PC-9 (cell line): ENCODE measurements around the gene ALG14. TPM values are rescaled to one million over a fixed set of nuclear protein-coding genes. Genes with fewer than 3 reads are reported as not detected.

Source experiments
- BruUV-seq: library from RNA; stranded (reverse); fragments of 400-500 nt; replicated peaks from 2 replicates; lab custom pipeline; 2021; lab: Mats Ljungman, UMichigan
- CTCF ChIA-PET: fragments of 300-600 bp; sonication (Branson Sonifier 250); formaldehyde crosslinking; loops from one replicate; lab custom pipeline; 2022; ENCODE audit warnings: antibody characterized with exemption; lab: Charles Lee
- POLR2A ChIA-PET: fragments of 300-600 bp; sonication (Branson Sonifier 250); formaldehyde crosslinking; loops from one replicate; lab custom pipeline; 2022; ENCODE audit warnings: antibody characterized with exemption; ENCODE audit not compliant: unreplicated experiment; lab: Charles Lee
- DNase-seq, 2 experiments: peaks; one replicate each; pipeline versions ENCODE4 v3.0.0 to v3.0.0-alpha.2; 2015 to 2022; ENCODE audit warnings: mixed read lengths in 1 of 2
- H2AFZ ChIP-seq: fragments of 200-600 bp; sonication (generic); 2 replicates; pipeline ENCODE4 v1.8.1; 2017; ENCODE audit warnings: antibody characterized with exemption
- H3F3A ChIP-seq: fragments of 200-600 bp; sonication (generic); 2 replicates; pipeline ENCODE4 v1.8.1; 2017; ENCODE audit warnings: antibody characterized with exemption, mild to moderate bottlenecking, low read depth; ENCODE audit not compliant: insufficient read depth
- H3K27ac ChIP-seq: fragments of 200-600 bp; sonication (generic); 2 replicates; pipeline ENCODE4 v1.6.1; 2016; ENCODE audit warnings: mixed run types
- H3K27me3 ChIP-seq: fragments of 200-600 bp; sonication (generic); 2 replicates; pipeline ENCODE4 v1.6.1; 2016; ENCODE audit warnings: low read depth, mixed run types; ENCODE audit not compliant: insufficient read depth
- H3K36me3 ChIP-seq: fragments of 200-600 bp; sonication (generic); 2 replicates; pipeline ENCODE4 v1.6.1; 2016; ENCODE audit warnings: low read depth, mixed run types
- H3K4me1 ChIP-seq: fragments of 200-600 bp; sonication (generic); replicated peaks from 2 replicates; pipeline ENCODE4 v1.6.1; 2016; ENCODE audit warnings: mixed run types; ENCODE audit not compliant: insufficient read depth
- H3K4me2 ChIP-seq: fragments of 200-600 bp; sonication (generic); 2 replicates; pipeline ENCODE4 v1.6.1; 2017; ENCODE audit warnings: mixed run types
- H3K4me3 ChIP-seq: fragments of 200-600 bp; sonication (generic); 2 replicates; pipeline ENCODE4 v1.6.1; 2016; ENCODE audit warnings: mixed run types
- H3K79me2 ChIP-seq: fragments of 200-600 bp; sonication (generic); 2 replicates; pipeline ENCODE4 v1.6.1; 2017; ENCODE audit warnings: low read depth, mixed run types
- H3K9me2 ChIP-seq: fragments of 200-600 bp; sonication (generic); 2 replicates; pipeline ENCODE4 v1.8.1; 2017; ENCODE audit warnings: mild to moderate bottlenecking; ENCODE audit not compliant: insufficient read depth
- H3K9me3 ChIP-seq: fragments of 200-600 bp; sonication (generic); 2 replicates; pipeline ENCODE4 v1.8.1; 2016; ENCODE audit warnings: low read depth; ENCODE audit not compliant: insufficient read depth
- H4K20me1 ChIP-seq: fragments of 200-600 bp; sonication (generic); 2 replicates; pipeline ENCODE4 v1.8.1; 2017; ENCODE audit not compliant: insufficient read depth
- CTCF ChIP-seq: fragments of 200-600 bp; sonication (generic); conservative IDR thresholded peaks from 2 replicates; pipeline ENCODE4 v1.6.1; 2017; ENCODE audit warnings: mixed run types, antibody characterized with exemption, mild to moderate bottlenecking, moderate library complexity
- EZH2 ChIP-seq: fragments of 200-600 bp; sonication (generic); IDR thresholded peaks from 2 replicates; pipeline ENCODE4 v1.8.0; 2017; ENCODE audit warnings: antibody characterized with exemption, low read depth
- intact Hi-C: fragments of 100-400 bp; cut with micrococcal nuclease; formaldehyde crosslinking; loops from one replicate; pipeline ENCODE4 v1.10.0; 2022; ENCODE audit not compliant: unreplicated experiment
- total RNA-seq: library from RNA; stranded (reverse); gene quantifications from 2 replicates; pipeline ENCODE4 v1.2.3, GENCODE V29; 2021

The ALG14 gene
- total RNA-seq, 1 experiment from 2014 or later = 8.6 TPM

DNA sequence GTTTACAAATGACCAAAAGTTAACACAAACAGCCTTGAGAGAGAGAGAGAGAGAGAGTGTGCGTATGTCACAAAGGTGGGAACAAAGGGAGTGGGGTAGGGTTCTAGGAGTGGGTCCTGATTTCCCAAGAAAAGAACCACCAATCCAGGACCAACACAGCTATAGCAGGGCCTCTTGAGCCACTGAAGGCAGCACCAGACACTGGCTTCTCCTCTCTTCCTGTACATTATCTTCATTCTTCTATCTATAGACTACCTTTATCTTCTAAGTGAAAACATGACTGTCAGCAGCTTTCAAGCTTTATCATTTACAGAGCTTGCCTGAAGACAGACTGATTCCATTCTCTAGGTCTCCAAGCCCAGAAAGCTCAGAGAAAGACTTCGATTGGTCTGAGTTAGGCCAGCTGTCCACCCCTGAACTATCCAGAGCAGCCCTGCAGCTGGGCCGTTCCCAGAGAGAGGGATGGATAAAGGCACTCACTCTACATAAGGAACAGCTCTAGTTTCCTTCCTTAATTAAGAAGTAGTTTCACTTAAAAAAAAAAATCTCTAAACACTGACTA lies 11.2 kb downstream of the ALG14 start:
- no peak overlapping the region for H3K4me2 ChIP-seq

GRCh38 chr1:95058974-95059373 lies 13.8 kb downstream of the ALG14 start:
- no peaks in the 10 kb centered on the region for H3K79me2 ChIP-seq
- peaks cover 3% of the 10 kb centered on the region; the same call in 1 of the 2 replicates for H3F3A ChIP-seq
- no peak for DNase-seq
- no peak overlapping the region for H3K27ac ChIP-seq
- CTCF ChIA-PET = interaction anchor here (0.9 to 1.1 kb wide), 2 partner anchors 175 to 531 kb away, joined by 3 to 10 read pairs; partner anchors contain the start of gene RWDD3
- no peak overlapping the region for H3K4me3 ChIP-seq
- H3K36me3 ChIP-seq = no peaks in the 10 kb centered on the region
- no peaks in the 10 kb centered on the region for H4K20me1 ChIP-seq
- H3K9me3 ChIP-seq = no peaks in the 10 kb centered on the region; the same call in 1 of the 2 replicates
- POLR2A ChIA-PET = interaction anchor here (0.6 kb wide), 3 partner anchors 12 to 162 kb away, joined by 6 to 9 read pairs (median 6); no protein-coding TSS in a partner anchor
- H3K4me1 ChIP-seq = no peaks in the 10 kb centered on the region
- no peak overlapping the region for H3K4me2 ChIP-seq
- H2AFZ ChIP-seq = no peak overlapping the region
- intact Hi-C loops = no loop called here
- TF ChIP-seq CTCF = no peak
- TF ChIP-seq EZH2 = no peak
- no peaks in the 10 kb centered on the region for H3K27me3 ChIP-seq
- no TSS peak for BruUV-seq
- H3K9me2 ChIP-seq = no peaks in the 10 kb centered on the region

More for the DNA sequence above, 11.2 kb downstream of the ALG14 start:
- TF ChIP-seq EZH2 = no peak
- TF ChIP-seq CTCF = no peak
- Histone ChIP-seq H3K4me3 (no peak overlapping the region), H3K79me2 (no peaks in the 10 kb centered on the region), H2AFZ (no peak overlapping the region), H3K9me3 (no peaks in the 10 kb centered on the region), H3K36me3 (no peaks in the 10 kb centered on the region), H3K9me2 (no peaks in the 10 kb centered on the region; the same call in 1 of the 2 replicates), H3K27me3 (no peaks in the 10 kb centered on the region), H3K4me1 (peaks cover under 1% of the 10 kb centered on the region; the same call in 1 of the 2 replicates), H3K27ac (no peak overlapping the region), H4K20me1 (no peaks in the 10 kb centered on the region), H3F3A (peaks cover 3% of the 10 kb centered on the region; the same call in 1 of the 2 replicates)
- POLR2A ChIA-PET = no interaction called here
- BruUV-seq = no TSS peak
- no peak for DNase-seq
- intact Hi-C loops = no loop called here
- CTCF ChIA-PET = no interaction called here

DNA sequence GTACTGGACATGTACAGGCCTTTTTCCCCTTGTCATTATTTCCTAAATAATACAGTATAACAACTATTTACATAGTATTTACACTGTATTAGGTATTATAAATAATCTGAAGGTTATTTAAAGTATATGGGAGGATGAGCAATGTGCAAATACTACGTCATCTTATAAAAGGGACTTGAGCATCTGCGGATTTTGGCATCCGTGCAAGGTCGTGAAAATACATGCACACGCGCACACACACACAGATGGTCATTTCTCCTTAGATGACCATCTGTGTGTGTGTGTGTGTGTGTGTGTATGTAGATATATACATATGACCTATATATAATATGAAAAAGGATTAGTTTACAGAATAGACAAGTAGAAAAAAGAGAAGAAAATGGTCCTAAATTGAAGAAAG lies 15.4 kb downstream of the ALG14 start:
- Histone ChIP-seq H3K27me3 (no peaks in the 10 kb centered on the region), H3K4me2 (no peak overlapping the region), H4K20me1 (no peaks in the 10 kb centered on the region), H3K4me1 (no peaks in the 10 kb centered on the region), H3F3A (peaks cover 3% of the 10 kb centered on the region; the same call in 1 of the 2 replicates), H2AFZ (no peak overlapping the region), H3K27ac (no peak overlapping the region), H3K79me2 (no peaks in the 10 kb centered on the region), H3K36me3 (no peaks in the 10 kb centered on the region), H3K9me3 (no peaks in the 10 kb centered on the region; the same call in 1 of the 2 replicates), H3K4me3 (no peak overlapping the region), H3K9me2 (no peaks in the 10 kb centered on the region)
- POLR2A ChIA-PET = no interaction called here
- TF ChIP-seq EZH2 (no peak), CTCF (no peak)
- intact Hi-C loops = no loop called here
- no TSS peak for BruUV-seq
- CTCF ChIA-PET = no interaction called here
- DNase-seq = no peak
